RPMI8226 (cell line): ENCODE data around the gene CYTH4.

Experiments
- DNase-seq: peaks from one replicate; pipeline ENCODE4 v3.0.0-alpha.2; 2015

CYTH4 gene

GRCh38 chr22:37251836-37252235 is 30.5 kb upstream of the CYTH4 start:
- peak; percentile 63 for DNase-seq

DNA sequence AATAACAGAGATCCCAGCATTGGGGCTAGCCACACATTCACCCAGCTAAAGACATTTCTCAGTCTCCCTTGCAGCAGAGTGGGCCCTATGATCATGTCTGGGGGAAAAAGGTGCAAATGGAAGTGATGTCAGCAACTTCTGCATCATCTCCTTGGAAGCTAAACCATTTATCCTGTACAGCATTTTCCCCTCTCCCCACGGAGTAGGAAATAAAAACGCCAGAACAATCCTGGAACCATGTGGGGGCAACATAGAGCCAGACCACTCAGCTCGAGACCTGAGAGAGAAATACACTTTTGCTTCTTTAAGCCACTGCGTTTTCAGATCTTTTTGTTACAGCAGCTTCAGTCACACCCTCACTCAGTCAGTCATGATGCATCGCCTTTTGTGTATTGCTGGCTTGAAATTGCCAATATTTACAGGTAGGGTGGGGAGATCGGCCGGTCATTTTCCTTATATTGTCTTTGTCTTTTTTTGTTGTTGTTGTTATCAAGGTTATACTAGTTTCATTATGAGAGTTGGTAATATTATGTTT is 29.1 kb upstream of the CYTH4 start:
- DNase-seq: no peak

- DNase-seq: no peak
Measured at GRCh38 chr22:37254209-37254866, 28.0 kb upstream of the CYTH4 start.

DNA sequence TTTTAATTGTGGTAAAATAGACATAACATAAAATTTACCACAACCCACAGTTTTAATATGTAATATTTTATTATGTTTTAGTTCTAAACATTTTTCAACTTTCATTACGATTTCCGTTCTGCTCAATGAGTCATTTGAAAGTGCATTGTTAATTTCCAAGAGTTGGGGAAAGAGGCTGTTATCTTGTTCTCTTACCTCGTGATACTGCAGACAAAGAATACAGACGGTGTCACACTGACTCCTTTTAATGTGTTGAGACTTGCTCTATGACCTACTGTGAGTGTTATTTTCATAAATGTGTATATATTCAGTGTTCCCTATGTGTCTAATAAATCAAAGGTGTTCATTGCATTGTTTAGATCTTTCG is 27.5 kb upstream of the CYTH4 start:
- DNase-seq: no peak

DNA sequence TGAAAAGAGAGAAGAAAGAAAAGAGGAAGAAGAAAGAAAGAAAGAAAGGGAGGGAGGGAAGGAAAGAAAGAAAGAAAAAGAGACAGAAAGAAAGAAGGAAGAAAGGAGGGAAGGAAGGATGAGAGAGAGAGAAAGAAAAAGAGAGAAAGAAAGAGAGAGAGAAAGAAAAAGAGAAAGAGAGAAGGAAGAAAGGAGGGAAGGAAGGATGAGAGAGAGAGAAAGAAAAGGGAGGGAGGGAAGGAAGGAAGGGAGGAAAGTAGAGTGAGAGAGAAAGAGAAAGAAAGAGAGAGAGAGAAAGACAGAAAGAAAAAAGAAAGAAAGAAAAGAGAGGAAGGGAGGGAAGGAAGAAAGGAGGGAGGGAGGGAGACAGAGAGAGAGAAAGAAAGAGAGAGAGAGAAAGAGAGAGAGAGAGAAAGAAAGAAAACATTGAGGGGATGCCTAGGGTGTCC is 26.7 kb upstream of the CYTH4 start:
- DNase-seq: no peak

GRCh38 chr22:37256075-37256726 is 26.1 kb upstream of the CYTH4 start:
- no peak for DNase-seq

GRCh38 chr22:37258005-37258752 is 24.1 kb upstream of the CYTH4 start:
- no peak for DNase-seq

- no peak for DNase-seq
Measured at GRCh38 chr22:37258753-37259401, 23.4 kb upstream of the CYTH4 start.

GRCh38 chr22:37259540-37260029 is 22.7 kb upstream of the CYTH4 start:
- peak; percentile 73 for DNase-seq

- DNase-seq: no peak
Measured at GRCh38 chr22:37260155-37260795, 22.0 kb upstream of the CYTH4 start.

GRCh38 chr22:37260901-37261336 is 21.4 kb upstream of the CYTH4 start:
- peak; percentile 79 for DNase-seq

DNA sequence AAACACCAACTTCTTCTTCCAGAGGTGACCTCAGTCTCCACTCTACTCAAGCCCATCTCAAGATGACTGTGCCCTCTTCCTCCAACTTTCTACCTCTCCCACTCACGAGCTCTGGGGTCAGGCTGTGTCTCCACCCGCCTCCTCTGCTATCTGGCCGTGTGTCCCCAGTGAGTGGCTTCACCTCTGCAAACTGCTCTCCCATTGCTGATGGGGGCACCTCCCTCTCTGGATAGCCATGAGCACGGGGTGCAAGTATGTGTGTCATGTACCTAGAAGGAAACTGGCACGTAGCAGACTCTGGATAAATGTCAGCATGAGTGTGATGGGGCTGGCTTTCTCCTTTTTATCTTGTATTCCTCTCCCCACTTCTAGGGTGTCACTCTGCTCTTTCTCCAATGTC is 20.0 kb upstream of the CYTH4 start:
- DNase-seq: no peak

- DNase-seq: no peak
Measured at GRCh38 chr22:37263966-37264887, 18.1 kb upstream of the CYTH4 start.

DNA sequence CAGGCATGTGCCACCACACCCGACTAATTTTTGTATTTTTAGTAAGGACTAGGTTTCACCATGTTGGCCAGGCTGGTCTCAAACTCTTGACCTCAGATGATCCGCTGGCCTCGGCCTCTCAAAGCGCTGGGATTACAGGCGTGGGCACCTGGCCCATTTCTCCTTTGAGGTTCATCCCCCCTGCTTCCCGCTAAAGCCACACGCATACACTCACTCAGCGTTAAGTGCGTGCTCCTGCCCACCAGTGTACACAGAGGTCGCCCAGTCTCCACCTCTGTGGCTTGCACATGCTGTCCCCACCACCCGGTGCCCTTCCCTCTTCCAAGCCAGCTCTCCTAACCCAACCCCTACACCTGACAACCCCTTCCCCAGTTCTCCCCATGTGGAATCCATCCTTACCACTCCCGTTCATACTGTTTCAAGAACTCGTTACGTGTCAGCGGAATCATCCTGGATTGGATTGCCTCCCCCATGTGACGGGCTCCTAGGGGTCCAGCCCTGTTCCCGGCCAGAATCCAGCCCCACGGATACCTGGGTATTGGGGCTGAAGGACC is 15.7 kb upstream of the CYTH4 start:
- DNase-seq: no peak

DNA sequence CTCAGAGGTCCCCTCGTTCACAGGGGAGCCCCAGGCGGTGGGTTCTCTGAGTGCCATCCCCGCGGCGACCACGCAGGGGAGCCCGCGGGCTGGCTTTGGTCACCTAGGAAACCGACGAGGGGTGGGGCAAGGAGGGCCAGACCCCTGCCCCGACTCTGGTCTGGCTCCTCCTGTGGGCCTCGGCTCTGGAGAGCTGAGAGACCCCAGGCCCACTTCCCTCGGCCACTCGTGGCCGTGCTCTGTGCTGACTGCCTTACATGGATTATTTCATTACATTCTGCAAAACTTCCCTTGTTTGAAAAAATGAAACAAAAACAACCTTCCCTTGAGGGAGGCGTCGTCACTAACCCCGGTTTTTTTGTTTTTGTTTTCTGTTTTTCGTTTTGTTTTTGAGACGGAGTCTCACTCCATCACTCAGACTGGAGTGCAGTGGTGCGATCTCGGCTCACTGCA is 15.1 kb upstream of the CYTH4 start:
- DNase-seq: peak; percentile 72

GRCh38 chr22:37267661-37268413 is 14.5 kb upstream of the CYTH4 start:
- DNase-seq: peak; percentile 43

GRCh38 chr22:37269936-37270678 is 12.2 kb upstream of the CYTH4 start:
- no peak for DNase-seq

- DNase-seq: no peak
Measured at GRCh38 chr22:37270928-37271650, 11.2 kb upstream of the CYTH4 start.
